Stimulated activated CD8-positive, alpha-beta memory T cell treated with anti-CD3 and anti-CD28 coated beads, Interleukin-15, amount 100 ng/mL, for 48 hours (primary cell): Measurements from ENCODE around the gene NGLY1.

Experiments used
- DNase-seq, 2 donors: peaks; one replicate each; pipeline ENCODE4 v3.0.0-alpha.2; 2020; ENCODE audit warnings: low read depth in 2 of 2

The NGLY1 gene

GRCh38 chr3:25784971-25785370, 1.7 kb upstream of the NGLY1 start:
- DNase-seq: no peak

GRCh38 chr3:25783661-25784512, 644 bp upstream of the NGLY1 start:
- no peak for DNase-seq

GRCh38 chr3:25782636-25782937, 656 bp downstream of the NGLY1 start:
- DNase-seq: no peak

- DNase-seq: no peak
Measured at GRCh38 chr3:25781758-25782594, 1.3 kb downstream of the NGLY1 start.

GRCh38 chr3:25781145-25781757, 2.0 kb downstream of the NGLY1 start:
- DNase-seq: no peak

GRCh38 chr3:25780618-25781017, 2.6 kb downstream of the NGLY1 start:
- DNase-seq: no peak

GRCh38 chr3:25775936-25776335, 7.3 kb downstream of the NGLY1 start:
- DNase-seq: no peak

GRCh38 chr3:25768851-25769250, 14.4 kb downstream of the NGLY1 start:
- no peak for DNase-seq

- DNase-seq: no peak
Measured at GRCh38 chr3:25751725-25752124, 31.5 kb downstream of the NGLY1 start.

- DNase-seq: no peak
Measured at GRCh38 chr3:25751048-25751447, 32.2 kb downstream of the NGLY1 start.

- DNase-seq: no peak
Measured at GRCh38 chr3:25749031-25749581, 34.1 kb downstream of the NGLY1 start.

- no peak for DNase-seq
Measured at GRCh38 chr3:25748189-25748588, 35.1 kb downstream of the NGLY1 start.

- DNase-seq: no peak
Measured at GRCh38 chr3:25747033-25747432, 36.2 kb downstream of the NGLY1 start.

GRCh38 chr3:25744470-25744869, 38.8 kb downstream of the NGLY1 start:
- no peak for DNase-seq

GRCh38 chr3:25728101-25728500, 55.1 kb downstream of the NGLY1 start:
- DNase-seq: no peak

GRCh38 chr3:25727316-25727715, 55.9 kb downstream of the NGLY1 start:
- no peak for DNase-seq

- no peak for DNase-seq
Measured at GRCh38 chr3:25725810-25726209, 57.4 kb downstream of the NGLY1 start.

- DNase-seq: no peak
Measured at GRCh38 chr3:25724948-25725645, 58.1 kb downstream of the NGLY1 start.

- DNase-seq: no peak
Measured at GRCh38 chr3:25723802-25724201, 59.4 kb downstream of the NGLY1 start.

- DNase-seq: no peak
Measured at GRCh38 chr3:25719321-25719720, 63.9 kb downstream of the NGLY1 start.

GRCh38 chr3:25713341-25713985, 69.8 kb downstream of the NGLY1 start:
- no peak for DNase-seq
